M059J (cell line): ENCODE measurements around the gene CD36. TPM values are rescaled to one million over a fixed set of nuclear protein-coding genes. Genes with fewer than 3 reads are reported as not detected.

Source experiments
- DNase-seq: peaks from one replicate; pipeline ENCODE4 v3.0.0-alpha.2; 2012; ENCODE audit warnings: low read depth
- total RNA-seq: library from RNA; depleted of rRNA; stranded (reverse); fragments of >200 nt; shearing (Covaris generic); gene quantifications from 2 replicates; pipeline ENCODE4 v1.2.3, GENCODE V29; 2014; rRNA removed

Gene CD36
- 2.0 and 9.4 TPM in 2 replicates for total RNA-seq

DNA sequence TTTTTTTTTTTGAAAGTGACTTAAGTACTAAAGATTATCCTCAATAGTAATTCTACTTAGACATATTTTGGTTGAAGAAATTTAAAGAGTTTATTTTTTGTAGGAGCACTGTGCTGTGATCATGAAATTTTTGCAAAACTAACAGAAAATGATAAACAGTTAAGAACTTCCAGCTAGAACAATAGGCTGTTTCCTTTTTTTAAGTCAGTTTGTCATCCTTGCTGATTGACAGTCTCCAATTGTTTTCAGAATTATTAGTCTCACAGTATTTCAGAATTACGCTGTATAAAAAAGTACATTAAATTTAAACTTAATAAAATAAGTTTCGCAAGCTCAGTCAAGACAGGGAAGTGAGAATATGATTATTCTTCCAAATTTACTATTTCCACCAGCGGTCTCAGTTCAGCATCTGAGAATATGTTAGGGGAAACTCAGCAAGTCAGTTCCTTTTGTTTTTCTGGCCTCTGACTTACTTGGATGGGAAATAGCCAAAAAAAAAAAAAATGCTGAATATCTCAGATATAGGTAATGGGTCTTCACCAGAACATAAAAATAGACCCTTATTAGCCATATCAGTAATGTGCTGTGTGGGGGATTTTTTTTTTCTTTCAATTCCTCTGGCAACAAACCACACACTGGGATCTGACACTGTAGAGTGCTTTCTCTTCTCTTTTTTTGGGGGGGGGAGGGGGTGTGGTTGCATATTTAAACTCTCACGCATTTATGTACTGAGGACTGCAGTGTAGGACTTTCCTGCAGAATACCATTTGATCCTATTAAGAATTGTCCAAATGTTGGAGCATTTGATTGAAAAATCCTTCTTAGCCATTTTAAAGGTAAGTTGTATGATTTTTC is at the start of gene CD36:
Gene CD36 (plus strand): TSS at position 732 of the 855 bp plus-strand sequence. CDS start 8,099 bp downstream, outside the sequence.
- DNase-seq, result no peak

DNA sequence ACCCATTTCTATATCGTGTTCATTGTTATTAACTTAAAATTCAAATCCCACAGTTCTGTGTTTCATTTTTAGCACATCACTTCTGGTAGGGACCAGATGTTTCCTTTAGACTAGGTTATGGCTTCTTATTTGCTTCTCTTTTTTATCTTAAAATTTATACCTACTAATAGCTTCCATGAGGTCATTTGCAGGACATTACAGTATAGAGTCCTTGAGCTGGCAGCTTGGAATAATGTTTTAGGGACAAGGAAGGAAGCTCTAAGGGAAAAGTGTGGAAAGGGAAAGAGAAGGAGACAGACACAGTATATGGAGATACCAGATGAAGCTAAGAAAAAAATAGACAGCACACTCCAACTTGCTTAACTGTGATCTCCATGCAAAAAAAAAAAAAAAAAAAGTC is 48.8 kb upstream of the CD36 start:
- no peak for DNase-seq

DNA sequence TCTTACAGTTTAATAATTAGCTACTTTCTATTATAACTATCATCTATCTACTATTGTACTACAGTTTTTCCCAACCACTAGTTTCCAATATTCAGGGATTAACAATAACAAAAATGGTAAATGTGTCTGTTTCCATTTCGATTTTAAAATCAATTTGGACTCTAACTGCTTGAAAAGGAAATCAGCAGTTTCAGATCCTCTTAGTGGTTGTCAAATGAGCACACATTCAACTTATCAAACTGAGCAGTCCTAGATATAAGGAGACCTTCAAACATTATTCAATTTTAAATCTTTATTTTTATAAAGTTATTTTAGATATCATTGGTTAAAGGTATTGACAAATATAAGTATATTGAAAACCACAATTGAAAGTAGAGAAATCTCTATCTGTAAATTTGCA is 46.8 kb upstream of the CD36 start:
- DNase-seq, result no peak

DNA sequence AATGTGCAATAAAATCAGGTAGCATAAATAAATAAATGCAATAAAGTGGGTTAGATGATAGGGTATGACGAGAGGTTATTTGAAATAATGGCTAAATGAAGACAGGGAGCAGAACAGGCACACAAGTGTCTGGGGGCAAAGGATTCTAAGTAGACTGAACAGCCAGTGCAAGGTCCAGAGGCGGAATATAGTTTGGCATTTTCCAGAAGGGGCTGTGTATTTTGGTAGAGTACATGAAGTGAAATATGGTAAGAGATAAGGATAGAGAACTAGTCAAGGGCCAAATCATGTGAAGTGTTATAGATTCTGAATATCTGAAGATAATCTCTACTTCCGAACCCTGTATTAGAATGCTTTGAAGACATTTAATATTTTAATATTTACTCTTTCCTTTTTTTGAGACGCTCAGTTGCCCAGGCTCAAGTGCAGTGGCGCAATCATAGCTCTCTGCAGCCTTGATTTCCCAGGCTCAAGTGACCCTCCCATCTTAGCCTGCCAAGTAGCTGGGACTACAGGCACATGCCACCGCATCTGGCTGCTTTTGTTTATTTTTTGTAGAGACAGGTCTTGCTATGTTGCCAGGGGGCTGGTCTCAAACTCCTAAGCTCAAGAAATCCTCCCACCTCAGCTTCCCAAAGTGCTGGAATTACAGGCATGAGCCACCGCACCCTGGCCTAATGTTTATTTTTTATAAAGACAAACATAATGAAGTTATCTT is 44.4 kb upstream of the CD36 start:
- DNase-seq, result peak; percentile 68

DNA sequence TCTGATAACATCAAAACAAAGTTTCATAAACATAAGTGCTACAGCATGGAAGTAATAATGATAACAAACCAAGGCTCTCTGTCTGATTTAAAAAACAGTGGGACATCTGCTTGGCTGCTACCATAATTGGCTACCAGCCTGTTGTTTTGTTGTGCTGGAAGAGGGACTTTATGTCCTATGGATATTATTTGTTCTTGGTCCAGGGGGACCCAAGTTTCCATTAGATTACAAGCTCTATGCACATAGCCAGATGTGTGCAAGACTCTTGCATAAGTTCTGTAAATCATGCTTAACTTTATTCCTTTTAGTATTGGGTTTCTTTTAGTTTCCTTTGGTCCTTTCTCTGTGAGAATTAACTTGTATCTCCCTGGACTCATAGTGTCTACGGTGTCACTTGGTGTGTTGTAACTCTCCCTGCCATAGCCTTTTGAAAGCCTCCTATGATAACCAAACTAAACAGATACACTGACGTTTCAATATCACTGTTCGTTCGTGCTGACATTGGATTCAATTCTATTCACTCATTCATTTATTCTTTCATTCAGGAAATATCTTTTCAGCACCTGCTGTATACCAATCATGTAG is 41.4 kb upstream of the CD36 start:
- DNase-seq, result no peak

DNA sequence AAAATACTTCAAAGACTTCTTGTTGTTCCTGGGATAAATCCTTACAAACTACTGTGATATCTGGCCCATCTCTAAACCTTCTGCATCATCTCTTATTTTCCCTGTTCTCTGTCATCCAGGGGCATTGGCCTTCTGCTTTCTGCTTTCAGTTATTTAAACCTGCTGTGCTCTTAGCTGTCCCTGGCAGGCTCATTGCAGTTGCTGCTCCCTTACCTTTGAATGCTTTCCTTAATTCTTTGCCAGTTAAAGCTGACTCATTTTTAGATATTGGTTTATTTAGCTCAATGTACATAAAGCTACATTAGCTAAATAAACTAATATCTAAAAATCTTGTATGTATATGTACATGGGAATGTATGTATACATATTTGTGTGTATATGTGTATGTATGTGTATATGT is 40.6 kb upstream of the CD36 start:
- DNase-seq, result no peak

DNA sequence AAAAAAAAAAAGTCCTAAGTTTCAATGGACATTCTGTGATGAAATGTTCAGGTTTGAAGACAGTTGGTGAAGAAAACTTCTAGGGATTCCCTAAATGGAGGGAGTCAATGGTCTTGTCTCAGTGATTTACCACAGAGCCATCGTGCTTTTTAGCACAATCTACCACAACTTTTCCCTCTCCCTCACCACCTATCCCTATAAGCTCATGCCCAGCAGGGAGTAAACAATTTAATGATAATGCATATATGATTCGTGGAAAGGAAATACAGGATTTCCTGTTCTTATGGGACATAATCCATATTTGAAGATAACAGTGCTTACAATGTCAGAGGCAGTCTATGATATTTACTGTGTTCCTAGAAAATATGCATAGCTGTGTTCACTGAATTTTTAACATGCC is 38.4 kb upstream of the CD36 start:
- no peak for DNase-seq

DNA sequence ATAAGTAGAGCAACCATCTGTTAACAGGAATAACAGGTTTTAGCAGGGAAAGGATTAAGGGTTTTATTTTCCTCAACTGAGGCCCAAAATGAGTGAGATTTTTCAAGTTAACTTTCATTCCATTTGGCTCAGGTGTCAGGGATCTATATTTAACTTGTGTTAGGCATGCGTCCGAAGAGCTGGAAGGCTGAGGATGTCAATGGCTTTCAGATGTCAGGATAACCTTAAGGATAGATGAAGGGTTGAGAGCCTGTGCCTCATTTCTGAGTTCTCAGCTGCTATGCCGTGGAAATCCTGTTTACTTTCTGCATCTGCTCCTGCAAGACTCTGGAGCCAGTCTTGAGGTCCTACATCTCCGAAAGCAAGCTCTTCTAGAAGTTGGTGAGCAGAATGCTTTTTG is 36.4 kb upstream of the CD36 start:
- no peak for DNase-seq

DNA sequence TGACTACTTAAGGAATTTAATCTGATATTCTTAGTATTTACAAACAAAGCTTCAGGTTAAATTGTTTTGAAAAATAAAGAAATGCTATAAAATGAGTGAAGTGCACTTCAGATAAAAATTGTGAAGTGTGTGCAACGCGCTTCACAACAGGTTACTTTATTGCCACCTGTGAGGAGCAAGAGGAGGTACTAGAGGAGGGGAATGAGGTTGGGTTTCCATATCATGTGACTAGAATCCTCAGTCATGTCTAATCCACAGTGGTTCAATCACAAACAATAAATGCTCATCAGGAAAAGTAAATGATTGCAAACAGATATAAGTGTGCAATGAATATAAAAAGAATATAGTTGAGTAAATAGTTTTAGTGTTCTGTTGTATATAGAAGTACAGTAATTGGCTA is 34.5 kb upstream of the CD36 start:
- no peak for DNase-seq

DNA sequence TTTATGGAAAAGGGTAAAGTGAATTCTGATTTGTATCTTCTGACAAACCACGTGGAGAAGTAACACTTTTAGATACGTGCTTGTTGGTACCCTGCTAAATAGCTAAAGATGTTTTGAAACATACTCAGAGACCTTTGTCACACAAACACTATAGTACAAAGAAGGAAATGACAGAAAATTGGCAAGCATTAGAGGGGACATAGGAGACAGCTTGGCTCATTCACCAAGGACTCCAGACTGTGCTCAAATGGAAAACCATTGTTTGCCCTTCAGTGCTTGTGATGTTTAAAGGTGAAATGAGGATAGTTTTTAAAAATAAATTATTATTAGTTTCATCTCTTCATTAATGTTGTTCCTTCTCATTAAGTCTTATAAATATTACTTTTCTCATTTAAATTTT is 34.0 kb upstream of the CD36 start:
- DNase-seq, result no peak

DNA sequence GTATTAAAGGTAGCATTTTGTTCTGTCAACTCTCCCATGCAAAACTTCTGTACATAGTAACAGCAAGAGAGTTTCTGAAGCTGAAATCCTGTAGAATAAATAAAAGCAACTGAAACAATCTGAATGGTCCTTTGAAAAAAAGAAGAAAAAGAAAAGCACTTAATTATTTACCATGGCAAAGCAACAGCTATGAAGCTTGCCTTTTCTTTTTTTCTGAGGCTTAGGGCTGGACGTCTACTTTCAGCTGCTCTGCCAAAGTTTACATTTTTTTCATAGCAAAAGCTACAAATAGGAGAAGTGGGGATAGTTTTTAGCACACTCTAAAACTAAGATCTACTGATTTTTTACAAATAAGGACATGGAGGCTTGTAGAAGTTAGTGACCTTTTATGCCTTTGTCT is 31.3 kb upstream of the CD36 start:
- no peak for DNase-seq

DNA sequence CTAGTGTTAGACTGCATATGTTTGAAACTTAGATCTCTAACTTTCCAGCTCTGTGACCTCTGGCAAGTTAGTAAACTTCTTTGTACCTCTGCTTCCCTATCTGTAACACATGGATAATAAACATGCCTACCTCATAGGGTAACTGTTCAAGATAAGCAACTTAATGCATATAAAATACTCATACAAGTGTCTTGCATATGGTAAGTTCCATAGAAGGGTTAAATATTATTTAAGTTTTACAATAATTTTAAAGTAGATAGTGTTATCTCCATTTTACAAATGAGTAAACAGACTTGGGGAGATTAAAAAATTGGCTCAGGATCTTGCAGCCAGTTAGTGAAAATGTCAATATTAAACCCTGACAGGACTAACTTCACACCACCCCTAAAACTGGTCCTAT is 30.1 kb upstream of the CD36 start:
- DNase-seq, result no peak

DNA sequence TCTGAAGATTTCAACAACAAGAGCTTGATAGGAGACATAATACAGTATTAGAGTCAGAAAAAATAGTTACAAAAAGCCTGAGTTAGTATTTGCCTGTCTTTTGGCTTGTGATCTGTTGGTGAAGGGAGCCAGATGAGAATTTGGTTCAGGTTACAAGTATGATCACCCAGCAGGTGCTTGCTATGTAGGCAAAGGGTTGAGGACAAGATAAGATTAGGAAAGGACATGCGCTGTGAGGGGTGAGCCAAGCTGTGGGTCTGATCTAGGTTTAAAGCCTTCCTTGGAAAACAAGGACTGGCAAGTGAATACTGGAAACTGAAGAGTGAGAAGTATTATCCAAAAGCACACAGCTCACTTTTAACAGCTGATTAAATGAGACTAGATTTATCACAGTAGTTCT is 28.7 kb upstream of the CD36 start:
- no peak for DNase-seq

DNA sequence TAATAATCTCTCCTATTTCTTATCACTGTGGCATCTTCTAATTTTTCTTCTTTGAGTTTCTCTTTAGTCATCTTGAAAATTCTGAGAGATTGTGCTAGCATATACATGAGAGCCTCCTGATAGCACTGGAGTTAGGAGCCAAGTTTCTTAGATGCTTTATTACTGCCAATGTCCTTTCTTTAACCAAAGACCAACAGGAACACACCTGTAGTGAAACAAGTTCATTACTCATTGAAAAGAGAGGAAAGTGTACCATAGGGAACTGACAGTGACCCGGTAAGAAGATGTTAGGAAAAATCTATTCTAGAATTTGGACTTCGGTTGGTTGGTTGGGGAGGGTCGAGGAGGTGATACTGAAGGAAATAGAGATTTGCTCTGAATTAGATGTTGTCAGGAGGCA is 27.1 kb upstream of the CD36 start:
- DNase-seq, result no peak

DNA sequence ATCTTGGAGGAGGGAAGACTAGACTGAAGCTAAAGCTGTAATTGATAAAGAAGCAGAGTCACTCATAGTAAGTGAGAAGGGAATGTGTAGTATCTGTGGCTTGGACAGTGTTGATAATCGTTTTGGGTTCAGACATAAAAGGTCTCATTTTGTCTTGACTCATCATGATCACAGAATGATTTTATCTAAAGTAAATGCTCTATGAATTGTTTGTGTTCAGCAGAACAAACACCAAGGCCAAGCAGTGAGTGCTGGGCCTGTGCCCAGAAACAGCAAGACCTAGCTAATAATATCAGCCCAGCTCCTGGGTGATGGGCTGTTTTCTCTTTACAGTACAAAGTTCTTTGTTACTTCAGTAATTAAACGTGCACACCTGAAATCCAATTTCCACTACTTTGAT is 26.7 kb upstream of the CD36 start:
- peak; percentile 86 for DNase-seq

DNA sequence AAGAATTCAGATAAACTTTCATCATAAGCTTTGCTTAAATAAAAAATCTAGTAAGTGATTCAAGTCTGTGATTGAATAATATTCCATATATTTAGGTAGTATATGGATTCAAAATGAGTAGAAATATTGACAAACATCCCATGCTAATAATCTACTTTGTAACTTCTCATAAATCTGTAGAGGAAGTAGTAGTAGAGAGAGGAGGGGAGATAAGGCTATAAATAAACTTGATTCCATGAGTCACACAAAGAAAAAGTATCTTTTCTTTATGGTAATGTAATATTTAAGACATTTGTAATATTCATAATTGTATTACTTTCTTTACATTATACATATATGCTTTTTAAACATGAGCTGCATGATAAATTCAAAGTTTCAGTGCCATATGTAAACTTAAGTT is 25.6 kb upstream of the CD36 start:
- DNase-seq, result no peak

DNA sequence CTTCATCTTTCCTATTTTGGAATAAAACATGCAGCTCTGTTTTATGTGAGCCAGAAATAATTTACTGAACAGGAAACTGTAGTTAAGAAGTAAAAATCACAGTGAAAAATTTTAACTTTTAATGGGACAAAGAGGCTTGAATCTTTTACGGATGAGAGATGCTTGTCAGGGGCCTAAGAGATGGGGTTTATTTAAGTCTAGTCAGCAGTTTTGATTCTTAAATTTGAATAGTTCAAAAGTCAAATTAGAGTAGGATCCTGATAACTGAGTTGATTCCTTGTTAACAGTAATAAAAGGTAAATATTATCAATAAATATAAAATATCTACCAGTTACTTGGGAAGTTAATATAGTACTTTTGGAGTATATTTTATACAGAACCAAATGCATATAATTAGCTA is 24.9 kb upstream of the CD36 start:
- DNase-seq, result no peak

DNA sequence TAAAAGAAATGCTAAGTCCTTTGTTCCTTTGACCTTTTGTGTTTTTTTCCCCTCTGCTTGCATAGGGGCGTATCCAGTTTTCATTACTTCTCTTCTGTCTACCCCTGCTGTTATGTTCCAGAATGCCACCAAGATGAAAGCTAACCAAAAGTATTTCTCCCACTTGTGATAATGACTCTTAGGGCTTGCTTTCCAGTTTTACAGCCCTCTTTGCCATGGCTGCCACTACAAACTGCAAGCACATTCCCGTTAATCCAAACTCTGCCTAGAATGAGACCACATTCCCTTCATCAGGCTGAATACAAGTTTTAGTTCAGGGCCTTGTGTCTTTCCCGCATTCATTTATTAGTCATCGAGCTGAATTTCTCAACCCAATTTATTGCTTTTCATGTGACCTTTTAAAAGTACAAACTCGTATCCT is 23.6 kb upstream of the CD36 start:
- DNase-seq, result peak; percentile 90

DNA sequence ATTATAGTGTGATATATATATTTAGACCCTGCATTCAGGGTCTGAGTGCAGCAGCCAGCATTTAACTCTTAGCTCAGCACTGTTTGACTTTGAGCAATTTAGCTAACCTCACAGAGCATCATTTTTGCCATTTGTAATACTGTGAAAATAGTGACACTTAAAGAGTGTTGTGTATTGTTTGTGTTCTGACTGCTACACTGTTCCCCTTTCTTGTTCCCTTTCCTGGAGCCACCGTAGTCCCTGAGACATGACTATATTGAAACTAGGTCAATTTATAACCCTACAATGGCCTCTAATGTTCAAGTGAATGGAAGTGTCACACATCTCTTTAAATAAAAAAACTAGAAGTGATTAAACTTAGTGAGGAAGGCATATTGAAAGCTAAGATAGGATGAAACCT is 20.3 kb upstream of the CD36 start:
- DNase-seq, result no peak

DNA sequence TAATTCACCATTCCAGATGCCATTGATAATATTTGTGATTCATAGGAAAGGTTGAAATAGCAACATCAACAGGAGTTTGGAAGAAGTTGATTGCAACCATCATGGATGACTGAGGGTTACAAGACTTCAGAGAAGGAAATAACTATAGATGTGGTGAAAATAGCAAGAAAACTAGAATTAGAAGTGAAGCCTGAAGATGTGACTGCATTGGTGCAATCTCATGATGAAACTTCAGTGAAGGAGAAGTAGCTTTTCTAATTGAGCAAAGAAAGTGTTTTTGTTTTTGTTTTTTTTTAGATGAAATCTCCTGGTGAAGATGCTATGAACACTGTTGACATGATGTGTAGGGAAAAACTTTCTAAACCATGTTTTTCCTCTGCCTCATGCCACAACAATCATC is 18.7 kb upstream of the CD36 start:
- no peak for DNase-seq

DNA sequence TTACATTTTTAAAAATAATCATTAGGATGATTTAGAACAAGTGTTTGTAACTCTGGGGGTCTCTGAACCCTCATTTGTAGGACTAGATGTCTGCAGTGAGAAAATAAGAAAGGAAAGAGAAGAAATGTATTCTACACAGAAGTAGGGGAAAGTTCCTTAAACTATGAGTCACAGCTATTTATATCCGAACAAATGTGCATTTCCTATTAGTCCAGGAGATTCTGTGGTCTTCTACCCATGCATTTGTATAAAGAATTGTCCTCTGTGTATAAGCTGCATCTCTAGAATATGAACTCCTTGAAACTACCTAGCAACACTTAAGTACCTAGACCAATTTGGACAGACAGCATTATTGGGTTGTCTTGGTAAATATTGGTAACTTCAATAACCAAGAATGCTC is 15.9 kb upstream of the CD36 start:
- DNase-seq, result peak; percentile 72

DNA sequence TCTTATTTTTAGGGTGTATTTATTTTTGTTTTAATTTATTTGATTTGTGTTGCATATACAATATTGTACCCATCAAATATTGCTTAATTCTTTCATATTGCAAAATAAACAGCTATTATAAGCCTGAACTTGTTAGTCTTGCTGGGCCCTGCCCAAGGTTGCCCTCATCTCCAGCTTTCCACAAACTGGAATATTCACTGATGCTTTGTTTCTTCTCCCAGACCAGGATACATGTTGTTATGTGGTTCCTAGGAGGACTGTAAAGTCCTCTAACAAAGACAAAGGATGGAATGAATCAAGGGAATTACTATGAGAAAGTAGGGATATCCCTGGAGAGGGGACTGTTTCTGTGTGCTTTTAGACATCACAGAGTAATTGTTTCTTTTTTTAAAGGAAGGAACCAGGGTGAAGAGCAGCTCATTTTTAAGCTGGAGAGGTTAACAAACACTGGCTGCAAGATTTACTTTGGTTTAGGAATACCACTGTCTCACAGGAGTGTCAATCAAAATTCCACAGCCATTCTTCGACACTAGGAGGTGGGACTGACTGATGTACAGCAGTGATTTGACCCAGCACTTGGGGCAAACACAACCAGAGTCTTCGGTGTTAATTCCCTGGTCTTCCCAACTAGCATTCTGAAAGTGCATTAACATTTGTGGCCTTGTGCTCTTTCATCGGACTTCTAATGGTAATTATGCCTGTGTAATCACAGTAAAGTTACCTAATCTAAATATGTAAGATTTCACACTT is 14.8 kb upstream of the CD36 start:
- peak; percentile 49 for DNase-seq
